Mucosa of rectum (tissue), 2 donors: ENCODE measurements around the gene AKAP13.
"Not testable (repeated sequence)": the region's sequence is repeated elsewhere in the genome, so short reads cannot be mapped to it uniquely, and the experiment has no call there.

Experiments used
- H3K27ac ChIP-seq, 2 donors: one replicate each; pipeline ENCODE4 v1.7.0; 2013; ENCODE audit warnings: inconsistent platforms in 2 of 2, low read depth in 2 of 2, low read length in 2 of 2
- H3K27me3 ChIP-seq, 2 donors: one replicate each; pipeline ENCODE4 v1.7.0; 2013; ENCODE audit warnings: low read length in 2 of 2; ENCODE audit not compliant: control insufficient read depth in 2 of 2, insufficient read depth in 2 of 2
- H3K36me3 ChIP-seq, 2 donors: one replicate each; pipeline ENCODE4 v1.7.0; 2013; ENCODE audit warnings: low read length in 2 of 2; ENCODE audit not compliant: control insufficient read depth in 2 of 2, insufficient read depth in 2 of 2
- H3K4me1 ChIP-seq, 2 donors: one replicate each; pipeline ENCODE4 v1.7.0; 2013; ENCODE audit warnings: low read length in 2 of 2, mild to moderate bottlenecking in 1 of 2; ENCODE audit not compliant: control insufficient read depth in 2 of 2, insufficient read depth in 2 of 2
- H3K4me3 ChIP-seq, 2 donors: one replicate each; pipeline ENCODE4 v1.7.0; 2013; ENCODE audit warnings: low read length in 2 of 2
- H3K9ac ChIP-seq, 2 donors: one replicate each; pipeline ENCODE4 v1.7.0; 2013; ENCODE audit warnings: low read length in 2 of 2, low read depth in 1 of 2, mild to moderate bottlenecking in 1 of 2
- H3K9me3 ChIP-seq, 2 donors: one replicate each; pipeline ENCODE4 v1.7.0; 2013; ENCODE audit warnings: low read length in 2 of 2; ENCODE audit not compliant: control insufficient read depth in 2 of 2
- donor health status: healthy.
- donor health status: Normal muscosa, but diverticular disease.

AKAP13 gene

DNA sequence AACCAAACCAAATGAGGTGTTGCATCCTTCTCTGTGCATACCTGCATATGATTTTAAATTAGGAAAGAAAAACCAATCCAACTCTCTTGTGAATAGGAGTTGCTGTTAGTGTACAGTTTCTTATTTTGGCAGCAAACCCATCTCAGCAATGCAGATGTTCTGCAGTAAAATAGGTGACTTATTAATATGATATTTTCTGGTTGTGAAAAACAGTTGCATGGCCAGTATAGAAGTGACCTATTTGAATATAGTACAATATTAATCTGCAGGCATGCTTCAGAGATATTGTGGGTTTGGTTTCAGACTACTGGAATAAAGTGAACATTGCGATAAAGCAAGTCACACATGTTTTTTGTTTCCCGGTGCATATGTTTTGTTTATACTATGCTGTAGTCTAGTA is 42.2 kb downstream of the AKAP13 start:
- no peak overlapping the region for H3K4me3 ChIP-seq
- no peaks in the 10 kb centered on the region for H3K36me3 ChIP-seq
- no peaks in the 10 kb centered on the region for H3K27me3 ChIP-seq
- H3K9ac ChIP-seq = no peak overlapping the region
- H3K27ac ChIP-seq = no peak overlapping the region
- peaks cover 6 to 7% of the 10 kb centered on the region in 2 donors for H3K4me1 ChIP-seq
- H3K9me3 ChIP-seq = no peaks in the 10 kb centered on the region

DNA sequence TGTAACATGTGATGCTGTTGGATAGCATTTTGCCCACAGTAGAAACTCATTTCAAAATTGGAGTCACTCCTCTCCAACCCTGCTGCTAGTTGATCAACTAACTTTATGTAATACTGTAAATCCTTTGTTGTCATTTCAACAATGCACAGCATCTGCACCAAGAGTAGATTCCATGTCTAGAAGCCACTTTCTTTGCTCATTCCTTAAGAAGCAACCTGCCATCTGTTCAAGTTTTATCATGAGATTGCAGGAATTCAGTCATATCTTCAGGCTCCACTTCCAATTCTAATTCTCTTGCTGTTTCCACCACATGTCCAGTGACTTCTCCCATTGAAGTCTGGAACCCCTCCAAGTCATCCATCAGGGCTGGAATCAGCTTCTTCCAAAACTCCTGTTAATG is 42.9 kb downstream of the AKAP13 start:
- Histone ChIP-seq H3K4me1 (peaks cover 6 to 11% of the 10 kb centered on the region in 2 donors), H3K9ac (no peak overlapping the region), H3K36me3 (no peaks in the 10 kb centered on the region), H3K9me3 (no peaks in the 10 kb centered on the region), H3K27me3 (no peaks in the 10 kb centered on the region), H3K4me3 (no peak overlapping the region), H3K27ac (no peak overlapping the region)

- Histone ChIP-seq H3K27ac (no peak overlapping the region), H3K27me3 (no peaks in the 10 kb centered on the region), H3K4me3 (no peak overlapping the region), H3K9ac (no peak overlapping the region), H3K4me1 (peaks cover 6 to 11% of the 10 kb centered on the region in 2 donors), H3K9me3 (no peaks in the 10 kb centered on the region), H3K36me3 (no peaks in the 10 kb centered on the region)
These were observed 43.8 kb downstream of the AKAP13 start for GRCh38 chr15:85424154-85424553.

DNA sequence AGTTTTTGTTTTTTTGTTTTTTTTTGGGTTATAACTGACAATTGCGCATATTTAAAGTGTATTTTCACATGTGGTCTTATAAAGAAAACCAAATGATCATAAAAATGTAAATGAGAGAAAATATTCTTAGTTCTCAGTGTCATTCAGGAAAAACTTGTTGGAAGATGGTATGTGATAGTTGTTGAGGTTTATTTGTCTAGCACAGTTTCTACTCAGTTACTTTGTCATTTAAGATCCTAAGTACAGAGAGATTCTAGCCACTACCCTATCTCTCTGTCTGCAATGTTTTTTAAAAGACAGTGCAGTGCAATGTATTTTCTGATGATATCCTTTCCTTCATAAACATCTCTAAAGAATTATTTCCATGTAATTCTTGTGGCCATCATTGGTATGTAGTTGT is 46.1 kb downstream of the AKAP13 start:
- H3K9me3 ChIP-seq = no peaks in the 10 kb centered on the region

DNA sequence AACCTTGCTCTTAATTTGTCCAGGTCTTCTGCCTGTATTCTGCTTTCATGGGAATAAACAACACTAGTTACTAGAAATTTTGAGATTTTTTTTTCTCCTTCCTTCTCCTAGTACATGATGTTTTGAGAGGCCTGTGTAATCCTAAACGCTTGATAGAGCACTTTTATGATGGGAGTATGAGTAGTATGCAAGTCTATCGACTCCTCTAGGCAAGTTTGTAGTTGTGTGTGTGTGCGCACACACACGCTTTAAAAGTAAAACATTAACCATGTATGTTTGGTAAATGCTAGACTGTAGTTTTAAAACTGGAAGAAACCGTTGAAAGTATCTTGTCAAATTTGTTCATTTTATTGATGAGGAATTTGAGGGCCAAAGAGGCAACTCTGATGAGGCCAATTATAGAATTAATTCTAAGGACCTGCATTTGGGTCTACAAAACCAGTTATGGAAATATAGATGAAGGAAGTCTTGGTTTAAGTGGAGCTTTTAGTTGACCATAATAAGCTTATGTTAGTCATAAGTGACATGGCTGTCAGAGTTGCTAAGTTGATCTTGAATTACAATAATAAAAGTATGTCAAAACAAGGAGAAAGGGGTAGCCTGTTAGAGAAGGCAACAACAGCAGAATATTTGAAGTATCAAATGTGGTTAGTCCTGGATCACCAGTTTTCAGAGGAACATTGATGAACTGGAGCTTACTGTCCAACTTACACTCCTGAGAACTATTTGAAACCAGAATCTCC is 47.1 kb downstream of the AKAP13 start:
- H3K36me3 ChIP-seq = no peaks in the 10 kb centered on the region
- peak overlapping the region in 1 of 2 donors; percentile 8 for H3K9ac ChIP-seq
- no peaks in the 10 kb centered on the region for H3K9me3 ChIP-seq
- peak overlapping the region; percentile 28 to 64 for H3K27ac ChIP-seq
- H3K27me3 ChIP-seq = no peaks in the 10 kb centered on the region
- H3K4me1 ChIP-seq = peaks cover 0 to 7% of the 10 kb centered on the region in 2 donors
- H3K4me3 ChIP-seq = no peak overlapping the region

More for the DNA sequence above, 46.1 kb downstream of the AKAP13 start:
- Histone ChIP-seq H3K4me1 (peaks cover 6 to 7% of the 10 kb centered on the region in 2 donors), H3K4me3 (no peak overlapping the region), H3K27ac (peak overlapping the region in 1 of 2 donors; percentile 12), H3K36me3 (no peaks in the 10 kb centered on the region), H3K27me3 (no peaks in the 10 kb centered on the region), H3K9ac (no peak overlapping the region)

GRCh38 chr15:85429522-85429921 is 49.1 kb downstream of the AKAP13 start:
- Histone ChIP-seq H3K4me3 (no peak overlapping the region), H3K27me3 (no peaks in the 10 kb centered on the region), H3K4me1 (peaks cover 0 to 9% of the 10 kb centered on the region in 2 donors), H3K27ac (no peak overlapping the region), H3K9me3 (no peaks in the 10 kb centered on the region), H3K36me3 (no peaks in the 10 kb centered on the region), H3K9ac (no peak overlapping the region)

DNA sequence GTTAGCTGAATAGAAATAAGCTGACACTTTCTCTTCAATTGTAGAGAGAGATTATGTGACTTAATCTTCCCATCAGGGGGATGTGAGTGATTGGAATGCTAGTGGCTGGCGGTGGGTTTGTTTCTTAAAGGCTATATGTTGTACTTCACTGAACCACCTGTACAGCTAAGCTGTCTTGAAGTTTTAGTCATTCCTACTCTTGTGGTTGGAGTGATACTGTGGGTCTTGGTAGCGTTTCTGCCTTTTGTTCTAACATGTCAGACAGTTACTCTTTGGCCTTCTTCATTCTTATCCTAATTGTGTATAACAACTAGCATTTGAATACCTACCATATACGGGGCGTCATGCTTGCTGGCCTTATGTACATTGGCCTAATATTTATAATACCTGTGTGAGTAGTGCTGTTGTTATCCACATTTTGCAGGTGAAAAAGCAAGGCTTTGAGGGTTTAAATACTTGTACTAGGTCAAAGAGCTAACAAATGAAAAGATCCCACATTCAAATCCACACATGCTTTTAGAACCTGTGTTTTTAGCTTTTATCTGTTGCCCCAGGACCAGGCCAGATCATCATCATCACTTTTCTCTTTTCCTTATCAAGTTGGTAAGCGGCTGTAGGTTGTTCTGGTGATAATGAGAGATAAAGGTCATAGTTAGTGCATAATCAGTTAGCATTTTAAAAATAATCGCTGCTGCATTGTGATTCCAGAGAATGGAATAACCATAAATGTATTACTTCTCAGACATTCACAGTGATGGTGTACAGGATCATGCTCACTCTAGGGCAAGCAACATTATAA is 50.2 kb downstream of the AKAP13 start:
- no peaks in the 10 kb centered on the region for H3K36me3 ChIP-seq
- no peaks in the 10 kb centered on the region for H3K9me3 ChIP-seq
- no peak overlapping the region for H3K27ac ChIP-seq
- H3K4me3 ChIP-seq = no peak overlapping the region
- H3K27me3 ChIP-seq = no peaks in the 10 kb centered on the region
- H3K4me1 ChIP-seq = peaks cover 0 to 9% of the 10 kb centered on the region in 2 donors
- H3K9ac ChIP-seq = no peak overlapping the region

GRCh38 chr15:85439996-85440395 is 59.6 kb downstream of the AKAP13 start:
- H3K36me3 ChIP-seq = no peaks in the 10 kb centered on the region
- H3K4me1 ChIP-seq = peaks cover 15 to 22% of the 10 kb centered on the region in 2 donors
- no peak overlapping the region for H3K27ac ChIP-seq
- H3K9ac ChIP-seq = no peak overlapping the region
- no peaks in the 10 kb centered on the region for H3K9me3 ChIP-seq
- no peak overlapping the region for H3K4me3 ChIP-seq
- no peaks in the 10 kb centered on the region for H3K27me3 ChIP-seq

DNA sequence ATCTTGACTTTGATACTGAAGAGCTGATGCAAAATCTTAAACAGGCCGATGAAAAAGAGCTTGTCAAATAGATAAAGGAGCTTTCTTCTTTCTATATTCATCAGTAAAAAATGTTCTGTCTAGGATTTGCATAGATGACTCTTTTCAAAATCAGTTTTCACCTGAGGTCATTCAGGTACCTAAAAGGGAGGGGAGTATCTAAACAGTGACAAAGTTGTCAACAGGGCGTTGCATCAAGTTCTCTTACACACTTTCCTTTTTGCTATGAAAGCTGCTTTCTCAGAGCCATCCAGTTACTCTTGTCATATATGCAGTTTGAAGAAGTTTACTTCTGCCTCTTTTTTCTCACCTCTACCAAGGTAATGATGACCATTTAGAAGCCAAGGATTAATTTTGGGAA is 60.0 kb downstream of the AKAP13 start:
- H3K36me3 ChIP-seq = no peaks in the 10 kb centered on the region
- H3K9ac ChIP-seq = no peak overlapping the region
- peaks cover 15 to 26% of the 10 kb centered on the region in 2 donors for H3K4me1 ChIP-seq
- no peaks in the 10 kb centered on the region for H3K27me3 ChIP-seq
- no peaks in the 10 kb centered on the region for H3K9me3 ChIP-seq
- H3K27ac ChIP-seq = no peak overlapping the region
- no peak overlapping the region for H3K4me3 ChIP-seq

DNA sequence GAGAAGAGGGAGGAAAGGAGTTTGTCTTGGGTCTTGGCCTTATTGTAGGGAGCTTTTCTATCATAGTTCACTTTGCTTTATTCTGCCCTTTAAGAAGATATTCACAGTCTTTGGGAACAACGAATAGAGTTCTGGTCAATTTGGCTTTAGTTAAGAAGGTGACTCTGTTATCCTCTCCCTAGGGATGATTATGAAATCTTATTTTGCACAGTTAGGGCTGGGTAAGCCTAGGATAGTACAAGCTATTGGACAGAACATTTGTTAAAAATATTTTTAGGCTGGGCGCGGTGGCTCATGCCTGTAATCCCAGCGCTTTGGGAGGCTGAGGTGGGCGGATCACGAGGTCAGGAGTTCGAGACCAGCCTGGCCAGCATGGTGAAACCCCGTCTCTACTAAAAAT is 61.5 kb downstream of the AKAP13 start:
- not testable (repeated sequence) for H3K36me3 ChIP-seq, H3K9me3 ChIP-seq, H3K4me3 ChIP-seq, H3K9ac ChIP-seq, H3K27me3 ChIP-seq, H3K27ac ChIP-seq
- peaks cover 19 to 32% of the 10 kb centered on the region in 2 donors for H3K4me1 ChIP-seq
